T-helper 22 cell (primary cell): ENCODE results near the gene PRR30.

ENCODE experiments used
- DNase-seq: peaks from one replicate; pipeline ENCODE4 v3.0.0-alpha.2; 2020; ENCODE audit warnings: low read depth

The PRR30 gene

GRCh38 chr2:27154488-27154887 is 15.3 kb upstream of the PRR30 start:
- DNase-seq, result no peak

GRCh38 chr2:27152796-27153464 is 13.7 kb upstream of the PRR30 start:
- no peak for DNase-seq

DNA sequence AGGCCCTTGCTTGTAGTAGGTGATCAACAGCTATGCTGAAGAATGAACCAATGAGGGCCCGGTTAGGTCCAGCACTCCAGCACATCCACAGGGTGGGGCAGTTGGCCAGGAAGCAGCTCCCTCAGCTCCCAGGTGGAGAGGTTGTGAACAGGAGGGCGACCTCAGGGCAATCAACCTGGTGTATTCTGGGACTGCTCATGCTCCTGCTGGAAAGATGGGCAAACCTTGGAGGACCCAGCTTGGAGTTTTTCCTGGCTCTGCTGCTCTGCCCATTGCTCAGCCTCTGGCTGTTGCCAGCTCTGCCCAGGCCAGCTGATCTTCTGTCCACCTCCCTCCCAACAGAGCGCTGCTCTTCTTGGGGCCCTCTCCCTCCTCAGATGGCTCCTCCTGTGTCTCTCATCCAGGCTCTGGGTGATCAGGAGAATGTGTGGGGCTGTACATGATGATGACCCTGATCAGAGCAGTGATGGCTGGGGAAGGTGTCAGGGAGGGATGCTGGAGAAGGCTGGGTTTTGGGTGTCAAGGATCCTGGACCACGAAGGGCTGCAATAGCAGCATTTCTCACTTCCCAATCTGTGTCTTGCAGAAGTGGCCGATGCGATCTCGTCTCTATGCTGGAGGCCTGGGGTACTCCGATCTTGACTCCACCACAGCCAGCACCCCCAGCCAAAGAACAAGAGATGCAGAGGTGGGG is 13.0 kb upstream of the PRR30 start:
- DNase-seq, result no peak

GRCh38 chr2:27150639-27151230 is 11.5 kb upstream of the PRR30 start:
- DNase-seq, result no peak

GRCh38 chr2:27149570-27150405 is 10.6 kb upstream of the PRR30 start:
- no peak for DNase-seq

- DNase-seq, result no peak
Measured at GRCh38 chr2:27148801-27149439, 9.7 kb upstream of the PRR30 start, which contains the start of gene TCF23. TSS of gene TCF23 (plus strand) at chr2:27149004. CDS start at chr2:27149134, 130 bp downstream.

DNA sequence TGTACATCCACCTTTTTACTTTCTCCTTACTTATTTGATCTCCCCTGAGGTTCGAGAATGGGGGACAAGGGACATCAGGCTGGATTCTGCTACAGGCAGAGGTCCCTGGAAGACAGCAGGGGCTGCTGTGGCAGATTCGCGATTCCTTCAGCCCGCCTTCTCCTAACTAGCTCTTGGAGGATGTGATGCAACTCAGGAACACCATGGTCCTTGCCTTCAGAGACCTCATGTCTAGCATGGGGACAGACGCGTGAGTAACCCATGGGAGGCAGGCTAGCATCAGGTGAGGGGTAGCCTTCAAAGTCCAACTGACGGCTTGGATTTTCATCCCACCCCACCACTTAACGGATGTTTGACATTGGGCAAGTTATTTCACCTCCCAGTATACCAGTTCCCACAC is 8.7 kb upstream of the PRR30 start:
- DNase-seq, result no peak

- no peak for DNase-seq
Measured at GRCh38 chr2:27145682-27146081, 6.5 kb upstream of the PRR30 start.

DNA sequence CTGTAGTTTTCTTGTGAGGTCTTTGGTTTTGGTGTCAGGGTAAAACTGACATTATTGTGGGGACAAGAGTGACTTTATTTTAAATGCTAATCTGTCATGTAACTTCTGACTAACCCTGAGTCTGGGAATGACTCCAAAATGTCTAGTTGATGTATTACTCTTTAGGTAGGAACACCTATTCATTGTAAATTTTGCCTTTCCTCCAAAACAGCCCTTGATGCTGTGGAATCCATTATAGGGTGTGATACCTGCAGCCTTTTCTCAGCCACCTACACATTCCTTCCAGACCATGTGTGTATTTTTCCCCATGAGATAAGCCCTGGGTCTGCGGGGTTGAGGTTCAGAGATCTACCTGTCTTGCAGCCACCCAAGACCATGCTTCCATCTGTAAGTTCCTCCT is 4.1 kb upstream of the PRR30 start:
- DNase-seq, result no peak

GRCh38 chr2:27138111-27138510 is 1.1 kb downstream of the PRR30 start:
- DNase-seq, result no peak

- DNase-seq, result no peak
Measured at GRCh38 chr2:27137322-27137935, 1.8 kb downstream of the PRR30 start.

- no peak for DNase-seq
Measured at GRCh38 chr2:27136751-27137150, 2.5 kb downstream of the PRR30 start.

- DNase-seq, result no peak
Measured at GRCh38 chr2:27135478-27135955, 3.7 kb downstream of the PRR30 start.

DNA sequence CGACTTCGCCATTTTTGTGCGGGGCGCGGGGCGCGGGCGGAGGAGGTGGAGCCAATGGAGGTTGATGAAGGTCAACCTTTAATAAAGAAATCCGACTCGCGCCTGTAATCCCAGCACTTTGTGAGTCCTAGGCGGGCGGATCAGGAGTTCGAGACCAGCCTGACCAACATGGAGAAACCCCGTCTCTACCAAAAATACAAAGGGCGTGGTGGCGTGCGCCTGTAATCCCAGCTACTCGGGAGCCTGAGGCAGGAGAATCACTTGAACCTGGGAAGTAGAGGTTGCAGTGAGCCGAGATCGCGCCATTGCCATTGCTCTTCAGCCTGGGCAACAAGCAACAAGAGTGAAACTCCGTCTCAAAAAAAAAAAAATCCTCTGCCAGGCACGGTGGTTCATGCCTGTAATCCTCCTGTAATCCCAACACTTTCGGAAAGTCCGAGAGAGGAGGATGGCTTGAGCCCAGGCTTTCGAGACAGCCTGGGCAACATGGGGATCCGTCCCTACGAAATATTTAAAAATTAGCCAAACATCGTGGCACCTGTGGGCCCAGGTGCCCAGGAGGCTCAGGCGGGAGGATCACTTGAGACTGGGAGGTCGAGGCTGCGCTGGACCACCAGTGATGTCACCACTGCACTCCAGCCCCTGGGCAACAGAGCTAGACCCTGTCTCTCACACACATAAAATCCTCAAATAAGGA is 4.3 kb downstream of the PRR30 start:
- no peak for DNase-seq

DNA sequence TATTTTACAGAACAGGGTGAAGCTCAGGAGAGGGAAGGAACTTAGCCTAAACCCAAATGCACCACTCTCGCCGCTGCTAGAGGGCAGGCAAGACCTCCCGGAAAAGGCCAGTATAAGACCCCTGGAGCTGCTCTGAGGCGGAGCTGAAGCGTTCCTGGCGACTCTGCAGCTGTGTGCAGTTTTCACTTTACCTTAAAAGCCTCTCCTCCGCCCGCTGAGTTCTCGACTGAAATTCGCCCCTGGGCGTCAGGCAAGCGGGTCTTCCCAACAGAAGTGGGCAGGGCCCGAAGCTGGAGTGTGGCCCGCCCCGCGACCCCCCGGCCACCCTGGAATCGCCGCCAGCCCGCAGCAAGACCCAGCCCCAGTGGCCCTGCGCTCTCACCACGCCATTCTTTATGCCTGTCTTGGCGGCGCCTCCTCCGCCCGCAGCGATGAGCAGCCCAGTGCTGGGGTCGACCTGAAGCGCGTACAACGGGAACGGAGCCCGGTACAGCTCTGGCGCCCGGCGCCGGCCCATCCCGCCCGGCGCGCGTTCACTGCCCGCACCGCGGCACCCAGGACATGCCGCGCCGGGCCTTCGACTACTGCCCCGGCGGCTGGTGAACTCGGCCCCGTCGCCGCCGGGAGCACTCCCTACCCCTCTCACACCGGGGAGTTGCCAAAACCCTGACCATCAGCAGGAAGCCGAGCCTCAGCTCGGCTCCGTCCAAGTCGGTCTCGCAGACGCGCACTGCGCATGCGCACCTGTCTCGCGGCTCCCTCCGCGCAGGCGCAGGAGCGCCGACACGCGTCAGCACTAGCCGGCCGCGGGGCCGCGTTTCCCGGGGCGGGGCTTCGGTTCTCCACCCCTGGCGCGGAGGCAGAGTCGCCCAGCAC is 5.1 kb downstream of the PRR30 start, which contains the start of gene PREB:
Gene PREB (minus strand): TSS at position 732 of the 876 bp plus-strand sequence. CDS start 215 bp downstream, at position 517.
- DNase-seq, result peak; percentile 94

- DNase-seq, result no peak
Measured at GRCh38 chr2:27133195-27133875, 5.9 kb downstream of the PRR30 start.

- no peak for DNase-seq
Measured at GRCh38 chr2:27131429-27131828, 7.8 kb downstream of the PRR30 start.

- no peak for DNase-seq
Measured at GRCh38 chr2:27130396-27130795, 8.8 kb downstream of the PRR30 start.
